HFFc6 (cell line): ENCODE measurements around the gene STK32B. TPM values are rescaled to one million over a fixed set of nuclear protein-coding genes. Genes with fewer than 3 reads are reported as not detected.

Experiments
- DNase-seq: peaks from one replicate; pipeline ENCODE4 v3.0.0-alpha.2; 2018
- H3K27ac Mint-ChIP-seq: 2 replicates; pipeline ENCODE4 v1.8.0; 2020; ENCODE audit warnings: mild to moderate bottlenecking, mixed read lengths
- H3K27me3 Mint-ChIP-seq: 2 replicates; pipeline ENCODE4 v1.8.0; 2021; ENCODE audit warnings: mild to moderate bottlenecking, moderate library complexity, mixed read lengths; ENCODE audit not compliant: insufficient read depth
- H3K36me3 Mint-ChIP-seq: 2 replicates; pipeline ENCODE4 v1.8.0; 2021; ENCODE audit warnings: low read depth, mixed read lengths
- H3K4me1 Mint-ChIP-seq: 2 replicates; pipeline ENCODE4 v1.8.0; 2020; ENCODE audit warnings: low read depth, mixed read lengths
- H3K4me3 Mint-ChIP-seq: 2 replicates; pipeline ENCODE4 v1.8.0; 2020; ENCODE audit warnings: mild to moderate bottlenecking, moderate library complexity, mixed read lengths
- H3K9me3 Mint-ChIP-seq: 2 replicates; pipeline ENCODE4 v1.8.0; 2020; ENCODE audit warnings: mild to moderate bottlenecking, mixed read lengths
- total RNA-seq, 6 experiments: library from RNA; stranded (reverse); fragmentation: NEBNext Ultra II Directional; extraction: Animal tissue kit (Norgen Biotek cat#: 25700); gene quantifications; 2 replicates in 1 of 6; 3 replicates in 5 of 6; pipeline ENCODE4 v1.2.3, GENCODE V29; 2021
- TF ChIP-seq, protein P1 (sequence below): fragments of 200-600 bp; sonication (generic); IDR thresholded peaks from 2 replicates; pipeline ENCODE4 v1.5.0; 2021; ENCODE audit warnings: antibody characterized with exemption, mild to moderate bottlenecking

Gene STK32B
- total RNA-seq, 6 experiments from 2014 or later = 0.14 to 0.33 (median 0.18) TPM; not detected in 1

- Mint-ChIP-seq H3K4me1 (0 out of 2 replicates have a peak, but pooled peaks cover 6% of the 10 kb centered on the region), H3K27me3 (peaks cover 2% of the 10 kb centered on the region), H3K36me3 (no peaks in the 10 kb centered on the region; the same call in 1 of the 2 replicates), H3K9me3 (peaks cover 5% of the 10 kb centered on the region; the same call in 1 of the 2 replicates), H3K27ac (no peak overlapping the region), H3K4me3 (no peak overlapping the region)
- TF ChIP-seq, protein P1, sequence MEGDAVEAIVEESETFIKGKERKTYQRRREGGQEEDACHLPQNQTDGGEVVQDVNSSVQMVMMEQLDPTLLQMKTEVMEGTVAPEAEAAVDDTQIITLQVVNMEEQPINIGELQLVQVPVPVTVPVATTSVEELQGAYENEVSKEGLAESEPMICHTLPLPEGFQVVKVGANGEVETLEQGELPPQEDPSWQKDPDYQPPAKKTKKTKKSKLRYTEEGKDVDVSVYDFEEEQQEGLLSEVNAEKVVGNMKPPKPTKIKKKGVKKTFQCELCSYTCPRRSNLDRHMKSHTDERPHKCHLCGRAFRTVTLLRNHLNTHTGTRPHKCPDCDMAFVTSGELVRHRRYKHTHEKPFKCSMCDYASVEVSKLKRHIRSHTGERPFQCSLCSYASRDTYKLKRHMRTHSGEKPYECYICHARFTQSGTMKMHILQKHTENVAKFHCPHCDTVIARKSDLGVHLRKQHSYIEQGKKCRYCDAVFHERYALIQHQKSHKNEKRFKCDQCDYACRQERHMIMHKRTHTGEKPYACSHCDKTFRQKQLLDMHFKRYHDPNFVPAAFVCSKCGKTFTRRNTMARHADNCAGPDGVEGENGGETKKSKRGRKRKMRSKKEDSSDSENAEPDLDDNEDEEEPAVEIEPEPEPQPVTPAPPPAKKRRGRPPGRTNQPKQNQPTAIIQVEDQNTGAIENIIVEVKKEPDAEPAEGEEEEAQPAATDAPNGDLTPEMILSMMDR = no peak
- DNase-seq = no peak
These were observed 421.8 kb downstream of the STK32B start for GRCh38 chr4:5473125-5473524.

GRCh38 chr4:5474756-5475155 is 423.5 kb downstream of the STK32B start:
- H3K27me3 Mint-ChIP-seq = peaks cover 2% of the 10 kb centered on the region
- H3K9me3 Mint-ChIP-seq = no peaks in the 10 kb centered on the region; the same call in 1 of the 2 replicates
- peak; percentile 5 for DNase-seq
- no peak overlapping the region for H3K27ac Mint-ChIP-seq
- no peaks in the 10 kb centered on the region; the same call in 1 of the 2 replicates for H3K36me3 Mint-ChIP-seq
- no peak overlapping the region for H3K4me3 Mint-ChIP-seq
- H3K4me1 Mint-ChIP-seq = 0 out of 2 replicates have a peak, but pooled peaks cover 6% of the 10 kb centered on the region
- TF ChIP-seq, protein P1 = no peak

DNA sequence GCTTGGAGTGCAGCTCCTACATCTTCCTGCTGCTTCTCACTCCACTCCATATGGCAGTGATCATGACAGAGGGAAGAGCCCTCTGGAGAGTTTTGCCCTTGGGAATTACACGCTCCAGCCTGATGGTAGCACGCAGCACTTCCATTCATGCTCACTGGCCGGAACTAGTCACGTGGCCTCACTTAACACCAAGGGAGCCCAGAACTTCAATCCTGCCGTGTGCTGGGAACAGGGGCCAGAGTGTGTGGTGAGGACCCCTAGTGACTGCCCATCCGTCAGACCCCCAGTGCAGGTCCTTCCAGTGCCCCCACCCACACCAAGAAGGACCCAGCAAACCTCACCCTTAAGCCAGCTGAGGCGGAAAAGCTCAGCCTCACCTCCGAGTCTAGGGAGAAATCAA is 426.3 kb downstream of the STK32B start:
- no peak for DNase-seq
- no peaks in the 10 kb centered on the region; the same call in 1 of the 2 replicates for H3K36me3 Mint-ChIP-seq
- TF ChIP-seq, protein P1 = no peak
- no peaks in the 10 kb centered on the region for H3K4me1 Mint-ChIP-seq
- H3K27me3 Mint-ChIP-seq = no peaks in the 10 kb centered on the region; the same call in none of the 2 replicates
- no peak overlapping the region for H3K27ac Mint-ChIP-seq
- no peaks in the 10 kb centered on the region; the same call in 1 of the 2 replicates for H3K9me3 Mint-ChIP-seq
- H3K4me3 Mint-ChIP-seq = no peak overlapping the region

DNA sequence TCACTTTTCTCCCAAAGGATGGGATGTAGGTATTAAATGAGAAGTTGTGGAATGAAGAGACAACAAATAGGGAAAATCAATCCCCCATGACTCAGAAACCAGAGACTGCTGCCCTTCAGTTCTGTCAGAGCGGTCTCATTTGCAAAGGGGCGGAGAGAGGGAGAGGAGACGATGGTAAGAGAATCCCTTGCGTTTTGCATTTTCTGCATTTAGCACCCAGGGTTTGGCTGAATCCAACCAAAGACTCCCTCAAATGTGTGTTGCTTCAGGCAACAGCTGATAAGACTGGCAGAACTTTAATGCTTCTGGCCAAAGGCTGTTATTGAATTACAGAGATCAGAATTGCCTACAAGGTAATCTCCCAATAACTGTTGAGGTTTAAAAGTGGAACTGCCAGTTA is 426.9 kb downstream of the STK32B start:
- Mint-ChIP-seq H3K36me3 (no peaks in the 10 kb centered on the region; the same call in 1 of the 2 replicates), H3K27ac (no peak overlapping the region)
- TF ChIP-seq, protein P1 = no peak

DNA sequence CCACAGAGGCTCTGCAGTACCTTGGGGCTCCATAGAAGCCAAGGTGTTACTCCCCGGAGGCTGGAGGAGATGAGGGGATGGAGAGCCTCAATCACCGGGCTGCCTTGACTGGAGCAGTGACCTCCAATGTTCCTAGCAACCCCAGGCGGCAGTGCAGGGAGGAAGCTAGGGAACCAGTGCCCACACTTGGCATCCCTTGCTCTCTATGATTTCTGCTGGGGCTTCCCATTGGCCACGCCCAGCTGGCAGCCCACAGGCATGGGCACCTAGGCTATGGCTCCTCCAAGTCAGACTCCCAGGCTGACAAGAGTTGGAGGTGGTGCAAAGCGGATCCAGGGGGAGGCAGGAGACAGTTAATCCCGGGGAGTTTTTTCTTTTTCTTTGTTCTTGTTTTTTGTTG is 427.4 kb downstream of the STK32B start:
- no peak for DNase-seq
- H3K36me3 Mint-ChIP-seq = no peaks in the 10 kb centered on the region; the same call in 1 of the 2 replicates
- TF ChIP-seq, protein P1 = no peak
- no peak overlapping the region for H3K27ac Mint-ChIP-seq
- no peaks in the 10 kb centered on the region for H3K4me1 Mint-ChIP-seq
- H3K4me3 Mint-ChIP-seq = no peak overlapping the region
- peaks cover 6% of the 10 kb centered on the region; the same call in 1 of the 2 replicates for H3K9me3 Mint-ChIP-seq
- no peaks in the 10 kb centered on the region; the same call in none of the 2 replicates for H3K27me3 Mint-ChIP-seq

More for the DNA sequence above, 426.9 kb downstream of the STK32B start:
- Mint-ChIP-seq H3K4me3 (no peak overlapping the region), H3K9me3 (peaks cover under 1% of the 10 kb centered on the region; the same call in 1 of the 2 replicates), H3K27me3 (no peaks in the 10 kb centered on the region; the same call in none of the 2 replicates), H3K4me1 (no peaks in the 10 kb centered on the region)
- DNase-seq = no peak
